Stimulated activated CD8-positive, alpha-beta memory T cell treated with anti-CD3 and anti-CD28 coated beads, Interleukin-4, amount 100 ng/mL, for 4 hours (primary cell): ENCODE data around the gene PHYH.
"Not testable (repeated sequence)": the region's sequence is repeated elsewhere in the genome, so short reads cannot be mapped to it uniquely, and the experiment has no call there.

Experiments used
- DNase-seq, 2 donors: peaks; one replicate each; pipeline ENCODE4 v3.0.0-alpha.2; 2020; ENCODE audit warnings: low read depth in 2 of 2, low spot score in 1 of 2

Gene PHYH

DNA sequence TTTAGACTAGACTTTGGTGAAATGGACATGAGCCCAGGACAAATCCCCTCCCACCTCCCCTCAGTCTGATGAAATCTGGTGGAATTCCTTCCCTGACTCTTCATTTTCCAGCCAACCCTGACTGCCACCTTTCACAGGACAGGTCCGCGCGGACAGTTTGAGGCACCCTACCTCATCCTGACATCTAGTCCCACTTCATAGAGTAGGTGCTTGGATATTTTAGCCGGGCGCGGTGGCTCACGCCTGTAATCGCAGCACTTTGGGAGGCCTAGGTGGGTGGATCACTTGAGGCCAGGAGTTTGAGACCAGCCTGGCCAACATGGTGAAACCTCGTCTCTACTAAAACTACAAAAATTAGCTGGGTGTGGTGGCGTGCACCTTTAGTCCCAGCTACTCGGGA, 23.7 kb downstream of the PHYH start:
- DNase-seq, result not testable (repeated sequence)

GRCh38 chr10:13272164-13272571, 27.7 kb downstream of the PHYH start:
- DNase-seq, result no peak

DNA sequence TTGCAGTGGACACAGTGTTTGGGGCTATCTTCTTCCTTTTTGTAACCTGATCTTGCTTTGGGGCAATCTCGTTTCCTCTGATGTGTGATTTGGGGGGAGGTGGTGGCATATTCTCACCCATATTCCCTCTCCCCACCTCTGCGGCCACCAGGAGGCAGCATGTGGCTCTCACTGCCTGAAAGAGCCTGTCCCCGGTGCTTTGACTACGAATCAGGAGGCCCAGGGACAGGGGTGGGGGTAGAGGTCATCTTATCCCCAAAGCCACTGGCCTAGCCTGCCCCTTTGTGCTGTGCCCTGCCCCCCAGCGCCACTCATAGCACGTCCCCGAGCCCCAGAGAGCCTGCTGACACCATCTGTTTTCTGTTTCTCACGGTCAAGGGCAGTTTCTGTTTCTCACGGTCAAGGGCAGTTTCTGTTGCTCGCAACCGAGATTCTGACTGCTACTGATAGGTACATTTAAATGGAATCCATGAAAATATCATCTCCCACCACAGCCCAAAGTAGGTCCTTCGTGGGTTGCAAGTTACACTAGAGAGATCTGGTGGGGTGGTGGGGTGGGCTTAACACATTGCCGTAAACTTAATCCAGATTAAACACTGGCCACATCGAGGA, 28.2 kb downstream of the PHYH start:
- DNase-seq, result peak; percentile 2 to 10

DNA sequence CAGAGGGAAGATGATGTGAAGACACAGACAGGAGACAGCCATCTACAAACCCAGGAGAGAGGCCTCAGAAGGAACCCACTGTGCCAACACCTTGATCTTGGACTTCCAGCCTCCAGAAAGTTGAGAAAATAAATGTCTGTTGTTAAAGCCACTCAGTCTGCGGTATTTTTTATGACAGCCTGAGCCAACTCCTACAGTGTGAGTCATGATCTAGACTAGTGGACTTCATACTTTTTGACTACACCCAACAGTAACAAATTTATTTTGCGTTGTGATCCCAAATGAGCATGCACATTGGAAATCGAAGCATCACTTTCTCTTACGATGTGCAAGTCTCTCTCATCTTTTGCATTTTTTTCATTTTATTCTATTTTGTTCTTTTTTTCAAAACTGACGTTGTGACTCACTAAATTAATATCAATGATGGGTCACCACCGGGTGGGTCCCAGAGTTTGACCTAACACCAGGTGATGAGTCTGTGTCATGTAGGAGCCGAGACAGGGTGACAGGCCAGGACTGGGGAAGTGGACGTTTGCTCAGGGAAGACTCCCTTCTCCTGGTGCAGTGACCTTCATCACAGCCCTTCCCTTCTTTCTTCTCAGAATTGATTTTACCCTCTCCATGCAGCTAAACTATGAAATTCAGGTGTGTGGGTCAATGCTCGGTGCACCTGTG, 28.9 kb downstream of the PHYH start:
- DNase-seq, result no peak

DNA sequence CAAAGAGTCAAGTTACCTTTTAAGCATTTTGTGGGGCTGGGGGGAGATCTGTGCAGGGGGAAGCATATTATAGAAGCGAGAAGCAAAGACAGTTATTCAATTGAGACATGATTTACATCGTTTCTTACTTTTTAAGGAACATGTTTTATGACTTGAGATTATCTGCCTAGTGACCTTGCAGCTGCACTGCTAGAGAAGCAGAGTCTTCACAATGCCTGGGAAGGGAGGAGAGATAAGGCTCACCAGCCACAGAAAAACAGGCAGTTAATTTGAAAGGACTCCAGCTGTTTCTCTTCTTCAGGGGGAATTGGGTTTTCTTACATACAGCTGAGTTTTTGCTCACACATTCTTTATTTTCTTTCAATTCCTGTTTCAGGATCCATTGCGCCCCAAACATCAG, 31.0 kb downstream of the PHYH start:
- DNase-seq, result no peak

DNA sequence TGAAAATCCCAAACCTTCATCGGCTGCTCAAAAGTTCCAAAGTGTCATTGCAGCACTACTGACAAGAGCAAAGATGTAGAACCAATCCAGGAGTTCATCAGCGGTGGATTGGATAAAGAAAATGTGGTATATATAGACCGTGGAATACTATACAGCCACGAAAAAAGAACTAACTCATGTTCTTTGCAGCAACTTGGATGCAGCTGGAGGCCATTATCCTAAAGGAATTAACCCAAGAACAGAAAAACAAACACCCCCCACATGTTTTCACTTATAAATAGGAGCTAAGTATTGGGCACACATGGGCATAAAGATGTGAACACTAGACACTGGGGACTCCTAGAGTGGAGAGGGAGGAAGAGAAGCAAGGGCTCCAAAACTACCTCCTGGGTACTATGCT, 31.6 kb downstream of the PHYH start:
- no peak for DNase-seq

DNA sequence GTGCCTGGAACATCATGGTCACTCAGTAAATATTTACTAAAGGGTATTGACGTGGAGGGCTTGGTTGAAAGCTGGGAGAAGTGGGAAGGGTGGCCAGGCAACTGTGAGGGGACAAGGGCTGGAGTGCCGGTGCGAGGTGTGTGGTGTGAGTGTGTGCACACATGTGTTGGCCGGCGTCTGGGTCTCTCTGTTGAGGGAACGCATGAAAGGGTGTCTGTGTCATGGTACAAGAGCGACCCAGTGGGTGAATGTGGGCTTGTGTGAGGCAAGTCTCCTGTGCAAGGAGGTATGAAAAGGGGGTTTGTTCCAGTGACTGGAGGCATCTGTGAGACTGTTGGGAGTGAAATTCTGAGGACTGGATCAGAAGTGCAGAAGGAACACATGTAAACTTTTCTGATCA, 36.3 kb downstream of the PHYH start:
- no peak for DNase-seq

- DNase-seq, result no peak
These were observed 37.4 kb downstream of the PHYH start for GRCh38 chr10:13262433-13262832.

DNA sequence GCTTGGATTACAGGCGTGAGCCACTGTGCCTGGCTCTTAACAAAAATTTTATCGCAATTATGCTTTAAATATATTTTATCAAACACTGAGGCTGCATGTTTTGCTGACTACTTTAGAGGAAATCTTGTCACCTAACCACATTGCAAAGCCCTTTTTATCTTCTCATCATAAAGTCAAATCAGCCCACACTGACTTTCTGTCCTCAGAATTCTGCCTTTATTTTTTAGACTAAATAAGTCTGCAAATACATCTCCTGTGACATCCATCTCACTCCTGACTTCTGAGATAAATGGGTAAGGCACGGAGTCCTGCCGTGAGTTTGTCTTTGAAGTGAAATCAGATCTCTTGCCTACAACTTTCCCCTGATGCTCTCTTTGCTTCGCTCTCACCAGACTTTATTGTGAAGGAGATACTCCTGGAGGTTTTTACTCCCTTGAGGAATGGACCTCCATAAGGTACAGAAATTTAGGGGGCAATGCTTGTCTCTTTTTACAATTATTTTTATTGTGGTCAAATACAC, 42.2 kb downstream of the PHYH start:
- no peak for DNase-seq

DNA sequence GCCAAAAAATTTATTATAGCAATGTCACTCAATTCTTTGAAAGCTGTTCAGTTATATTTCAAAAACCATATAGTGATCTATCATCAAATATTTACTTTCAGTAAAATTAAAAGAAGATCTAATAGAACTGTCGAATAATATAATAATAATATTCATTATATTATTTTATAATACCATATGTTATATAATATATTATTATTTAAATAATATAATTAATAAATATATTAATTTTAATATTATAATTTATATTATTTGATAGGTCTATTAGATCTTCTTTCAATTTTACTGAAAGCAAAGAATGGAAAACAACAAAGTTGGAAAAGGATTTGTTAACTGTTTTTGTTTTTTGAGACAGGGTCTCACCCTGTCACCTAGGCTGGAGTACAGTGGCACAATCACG, 43.2 kb downstream of the PHYH start:
- DNase-seq, result no peak

- no peak for DNase-seq
These were observed 46.1 kb downstream of the PHYH start for GRCh38 chr10:13253726-13254125.

DNA sequence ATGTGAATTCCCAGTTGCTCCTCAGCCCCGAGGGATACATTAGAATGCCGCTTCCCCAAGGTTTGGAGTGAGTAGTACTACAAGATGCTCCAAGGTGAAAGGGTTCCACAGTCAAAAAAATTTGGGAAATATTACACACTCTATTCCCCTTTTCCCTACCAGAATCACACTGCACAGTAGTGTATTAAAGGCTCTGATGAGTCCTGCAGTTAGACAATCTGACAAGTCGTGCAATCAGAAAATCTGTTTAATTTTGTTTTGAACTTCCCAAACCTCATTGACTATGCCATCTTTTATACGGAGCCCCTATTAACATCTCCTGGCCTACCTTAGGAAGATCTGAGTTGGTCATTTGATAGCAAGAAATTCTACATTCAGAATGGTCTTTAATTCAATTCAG, 52.1 kb downstream of the PHYH start:
- DNase-seq, result no peak

DNA sequence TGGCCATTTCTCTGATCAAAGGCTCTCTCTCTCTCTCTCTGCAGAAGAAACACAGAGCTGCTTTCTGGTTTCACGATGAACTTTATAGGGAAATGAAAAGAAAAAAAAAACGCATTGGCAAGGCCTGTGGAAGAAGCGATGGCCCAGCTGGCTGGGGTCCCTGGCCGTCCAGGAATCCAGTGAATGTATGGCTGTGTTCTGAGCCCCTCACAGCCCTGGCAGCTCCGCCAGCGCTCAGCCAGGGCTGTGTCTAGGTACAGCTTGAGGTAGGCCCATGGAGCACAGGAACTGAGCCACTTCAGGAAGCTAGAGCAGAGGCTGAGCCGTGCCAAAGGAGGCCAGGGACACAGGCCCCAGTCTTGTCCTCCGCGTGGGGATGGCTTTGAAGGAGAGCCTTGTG, 52.6 kb downstream of the PHYH start:
- DNase-seq, result no peak

DNA sequence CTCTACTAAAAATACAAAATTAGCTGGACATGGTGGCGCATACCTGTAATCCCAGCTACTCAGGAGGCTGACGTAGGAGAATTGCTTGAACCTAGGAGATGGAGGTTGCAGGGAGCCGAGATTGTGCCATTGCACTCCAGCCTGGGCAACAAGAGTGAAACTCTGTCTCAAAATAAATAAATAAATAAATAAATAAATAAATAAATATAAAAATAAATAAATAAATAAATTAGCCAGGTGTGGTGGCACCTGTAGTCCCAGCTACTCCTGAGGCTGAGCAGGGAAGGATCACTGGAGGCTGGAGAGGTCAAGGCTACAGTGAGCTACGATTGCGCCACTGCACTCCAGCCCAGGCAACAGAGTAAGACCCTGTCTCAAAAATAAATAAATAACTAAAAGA, 57.6 kb downstream of the PHYH start:
- DNase-seq, result not testable (repeated sequence)

- no peak for DNase-seq
These were observed 58.3 kb downstream of the PHYH start for GRCh38 chr10:13241613-13242012.

GRCh38 chr10:13239923-13240322, 59.9 kb downstream of the PHYH start:
- no peak for DNase-seq

DNA sequence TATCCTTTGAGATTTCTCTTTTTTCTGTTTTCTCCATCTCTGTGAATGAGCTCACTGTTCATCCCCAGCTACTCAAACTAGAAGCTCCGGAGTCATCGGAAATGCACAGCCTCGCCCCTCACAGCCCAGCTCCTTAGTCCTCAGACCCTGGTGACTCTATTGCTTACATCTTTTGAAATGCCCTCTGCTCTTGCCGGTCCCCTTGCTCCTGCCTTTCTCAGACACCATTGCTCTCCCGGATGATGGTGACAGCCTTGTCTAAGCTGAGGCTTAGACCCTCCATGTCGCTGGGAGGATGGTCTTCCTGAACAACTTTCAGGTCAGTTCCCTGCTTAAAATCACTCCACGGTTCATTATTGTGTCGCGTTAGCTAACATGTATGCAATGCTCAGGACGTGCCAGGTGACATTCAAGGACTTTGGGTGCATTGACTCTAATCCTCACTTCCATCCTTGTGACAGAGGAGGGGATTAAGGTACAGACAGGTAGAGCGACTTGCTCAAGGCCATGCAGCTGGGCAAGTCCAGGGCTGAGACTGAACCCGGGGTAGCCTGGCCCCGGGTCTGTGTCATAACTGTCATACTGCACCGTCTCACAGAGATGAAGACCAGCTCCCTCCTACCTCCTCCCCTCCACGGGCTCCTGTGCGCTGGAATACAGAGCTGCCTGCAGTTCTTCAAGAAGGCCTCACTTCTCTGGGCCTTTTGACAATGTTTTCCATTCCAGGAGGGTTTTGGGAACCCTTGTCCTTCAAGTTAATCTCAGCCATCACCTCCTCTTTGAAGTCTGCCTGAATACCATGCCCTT, 61.4 kb downstream of the PHYH start:
- no peak for DNase-seq

DNA sequence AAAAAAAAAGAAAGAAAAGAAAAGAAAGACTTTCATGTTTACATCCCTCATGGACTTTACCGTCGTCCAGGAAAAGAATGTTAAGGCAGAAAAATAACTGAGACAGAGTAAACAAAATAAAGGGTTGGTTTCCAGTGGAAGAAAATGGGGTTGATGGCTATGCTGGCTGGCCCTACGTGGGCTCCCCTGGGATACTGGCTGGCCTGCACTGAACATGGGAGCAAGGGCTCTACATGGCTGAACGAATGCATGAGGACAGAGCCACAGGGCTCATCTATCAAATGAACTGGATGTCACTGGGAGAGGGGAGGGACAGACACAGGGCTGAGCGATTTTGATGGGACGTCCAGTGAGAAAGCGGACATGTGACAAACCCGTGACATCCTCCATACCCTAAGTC, 63.2 kb downstream of the PHYH start:
- no peak for DNase-seq

DNA sequence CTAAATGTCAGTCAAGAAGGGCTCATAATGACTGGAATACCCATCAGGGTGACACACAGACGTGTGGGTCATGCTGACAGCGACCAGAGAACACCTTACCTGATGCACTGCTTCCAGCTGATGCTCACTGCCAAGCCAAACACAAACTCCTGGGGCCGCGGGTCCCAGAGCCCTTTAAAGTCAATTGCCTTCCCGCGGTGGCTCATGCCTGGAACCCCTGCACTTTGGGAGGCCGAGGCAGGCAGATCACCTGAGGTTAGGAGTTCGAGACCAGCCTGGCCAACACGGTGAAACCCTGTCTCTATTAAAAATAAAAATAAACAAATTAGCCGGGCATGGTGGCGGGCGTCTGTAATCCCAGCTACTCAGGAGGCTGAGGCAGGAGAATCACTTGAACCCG, 65.1 kb downstream of the PHYH start:
- not testable (repeated sequence) for DNase-seq

GRCh38 chr10:13234172-13234571, 65.7 kb downstream of the PHYH start, which contains the start of gene UCMA:
Gene UCMA, minus strand, starts transcription at chr10:13234374. Its CDS starts 116 bp downstream, at chr10:13234258.
- DNase-seq, result no peak

GRCh38 chr10:13233358-13233757, 66.5 kb downstream of the PHYH start:
- DNase-seq, result no peak

DNA sequence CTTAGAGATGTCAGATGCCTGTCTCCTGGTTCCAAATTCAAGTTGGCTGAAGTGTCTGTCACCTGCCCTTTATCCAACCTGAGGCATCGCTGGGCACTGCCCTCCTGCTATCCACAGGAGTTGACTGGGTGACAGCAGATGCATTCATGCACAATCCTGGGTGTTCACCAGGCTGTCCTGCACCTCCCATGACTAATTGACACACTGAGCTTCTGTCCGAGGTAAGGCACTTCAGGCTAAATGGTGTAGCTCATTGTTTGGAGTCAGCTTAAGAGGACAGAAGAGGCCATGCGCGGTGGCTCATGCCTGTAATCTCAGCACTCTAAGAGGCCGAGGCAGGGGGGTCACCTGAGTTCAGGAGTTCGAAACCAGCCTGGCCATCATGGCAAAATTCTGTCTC, 68.1 kb downstream of the PHYH start:
- DNase-seq, result no peak
